Esophagus muscularis mucosa (tissue), 3 donors: ENCODE results near the gene DPF3.

ENCODE experiments used
- CTCF ChIP-seq, 3 experiments: fragments of 200-600 bp in 2 of 3; fragments of 450-650 bp in 1 of 3; sonication (generic) in 2 of 3; IDR thresholded peaks; one replicate each; pipeline ENCODE4 v1.5.1; 2017 to 2019; ENCODE audit warnings: antibody characterized with exemption in 3 of 3, mild to moderate bottlenecking in 2 of 3, moderate library complexity in 1 of 3
- POLR2A ChIP-seq: fragments of 450-650 bp; IDR thresholded peaks from one replicate; pipeline ENCODE4 v1.6.1; 2017; ENCODE audit warnings: antibody characterized with exemption, moderate library complexity, mild to moderate bottlenecking, low read depth
- POLR2AphosphoS5 ChIP-seq, 2 donors: sonication (generic); formaldehyde crosslinking; IDR thresholded peaks; one replicate each; pipeline ENCODE4 v1.6.1; 2017; ENCODE audit warnings: antibody characterized with exemption in 2 of 2

- TF ChIP-seq CTCF (IDR thresholded peaks at IDR 0.05) (no peak), POLR2AphosphoS5 (IDR thresholded peaks at IDR 0.05) (no peak), POLR2A (no peak)
These were observed 279.5 kb downstream of the DPF3 start for GRCh38 chr14:72614365-72614764.
